ENCODE measurements around the gene SLCO4A1. TPM values are rescaled to one million over a fixed set of nuclear protein-coding genes. Genes with fewer than 3 reads are reported as not detected.
"Not testable (repeated sequence)": the region's sequence is repeated elsewhere in the genome, so short reads cannot be mapped to it uniquely, and the experiment has no call there.

Gene SLCO4A1
- polyA plus RNA-seq, 3 donors, result 6.8 to 45.9 (median 37.8) TPM

- WGBS, 3 donors, result 61 to 86% (median 81%) methylated on average over 28 to 30 of the region's 30 CpGs
- no peak overlapping the region for H3K27ac ChIP-seq (ENCODE audit: low read depth, low read length)
These were observed 25.5 kb downstream of the SLCO4A1 start for GRCh38 chr20:62667530-62668440.

GRCh38 chr20:62668441-62669027, 26.2 kb downstream of the SLCO4A1 start:
- WGBS, 3 donors, result 55 to 61% (median 58%) methylated on average over 13 of the region's 13 CpGs
- no peak overlapping the region for H3K27ac ChIP-seq (ENCODE audit: low read depth, low read length)

- H3K27ac ChIP-seq (ENCODE audit: low read depth, low read length), result no peak overlapping the region
- WGBS, 3 donors, result 80 to 90% (median 90%) methylated on average over 10 of the region's 10 CpGs
These were observed 26.9 kb downstream of the SLCO4A1 start for GRCh38 chr20:62669249-62669648.

- no peak overlapping the region for H3K27ac ChIP-seq (ENCODE audit: low read depth, low read length)
- 78 to 95% (median 93%) methylated on average over 14 of the region's 14 CpGs for WGBS, 3 donors
These were observed 27.9 kb downstream of the SLCO4A1 start for GRCh38 chr20:62670156-62670555.

GRCh38 chr20:62670998-62671397, 28.7 kb downstream of the SLCO4A1 start:
- WGBS, 3 donors, result 85 to 90% (median 87%) methylated on average over 17 of the region's 17 CpGs
- H3K27ac ChIP-seq (ENCODE audit: low read depth, low read length), result no peak overlapping the region

DNA sequence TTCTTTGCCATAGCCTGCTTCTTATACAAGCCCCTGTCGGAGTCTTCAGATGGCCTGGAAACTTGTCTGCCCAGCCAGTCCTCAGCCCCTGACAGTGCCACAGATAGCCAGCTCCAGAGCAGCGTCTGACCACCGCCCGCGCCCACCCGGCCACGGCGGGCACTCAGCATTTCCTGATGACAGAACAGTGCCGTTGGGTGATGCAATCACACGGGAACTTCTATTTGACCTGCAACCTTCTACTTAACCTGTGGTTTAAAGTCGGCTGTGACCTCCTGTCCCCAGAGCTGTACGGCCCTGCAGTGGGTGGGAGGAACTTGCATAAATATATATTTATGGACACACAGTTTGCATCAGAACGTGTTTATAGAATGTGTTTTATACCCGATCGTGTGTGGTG, 29.5 kb downstream of the SLCO4A1 start:
- 56 to 75% (median 67%) methylated on average over 15 of the region's 15 CpGs for WGBS, 3 donors
- no peak overlapping the region for H3K27ac ChIP-seq (ENCODE audit: low read depth, low read length)

DNA sequence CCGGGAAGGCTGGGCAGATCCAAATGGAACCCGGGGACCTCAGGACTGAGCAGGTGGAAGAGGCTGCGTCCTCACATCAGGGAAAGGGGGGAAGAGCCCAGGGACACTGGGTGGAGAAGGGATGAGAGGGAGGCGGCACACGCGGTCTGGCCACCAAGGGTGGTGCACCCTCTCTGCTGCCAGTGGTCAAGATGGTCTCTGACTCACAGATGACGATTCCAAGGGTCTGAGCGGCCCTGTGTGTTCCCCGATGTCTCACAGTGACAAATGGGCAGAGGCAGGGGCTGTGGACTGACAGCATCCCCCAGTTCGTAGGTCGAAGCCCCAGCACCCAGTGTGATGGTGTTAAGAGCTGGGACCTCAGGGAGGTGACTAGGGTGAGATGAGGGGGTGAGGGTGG, 32.1 kb downstream of the SLCO4A1 start:
- 81 to 92% (median 87%) methylated on average over 11 of the region's 11 CpGs for WGBS, 3 donors
- H3K27ac ChIP-seq (ENCODE audit: low read depth, low read length), result no peak overlapping the region

- H3K27ac ChIP-seq (ENCODE audit: low read depth, low read length), result no peak overlapping the region
- 46 to 69% (median 58%) methylated on average over 21 to 25 of the region's 25 CpGs for WGBS, 3 donors
These were observed 33.0 kb downstream of the SLCO4A1 start for GRCh38 chr20:62675156-62675876.

DNA sequence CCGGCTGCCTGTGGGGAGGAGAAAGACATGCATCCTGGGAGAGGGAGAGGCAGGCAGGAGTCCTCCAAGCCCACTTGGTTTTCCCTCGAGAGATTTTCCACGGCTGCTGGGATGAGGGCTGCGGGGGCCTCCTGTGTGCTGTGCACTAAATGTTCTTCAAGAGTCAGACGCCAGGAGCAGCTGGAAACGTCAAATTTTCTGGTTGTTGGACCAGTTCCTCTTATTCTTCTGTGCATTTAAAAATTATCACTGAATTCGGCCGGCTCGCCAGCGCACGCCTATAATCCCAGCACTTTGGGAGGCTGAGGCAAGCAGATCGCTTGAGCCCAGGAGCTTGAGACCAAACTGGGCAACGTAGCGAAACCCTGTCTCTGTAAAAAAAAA, 33.6 kb downstream of the SLCO4A1 start:
- H3K27ac ChIP-seq (ENCODE audit: low read depth, low read length), result no peak overlapping the region
- WGBS, 3 donors, result 61 to 78% (median 62%) methylated on average over 13 to 14 of the region's 14 CpGs

DNA sequence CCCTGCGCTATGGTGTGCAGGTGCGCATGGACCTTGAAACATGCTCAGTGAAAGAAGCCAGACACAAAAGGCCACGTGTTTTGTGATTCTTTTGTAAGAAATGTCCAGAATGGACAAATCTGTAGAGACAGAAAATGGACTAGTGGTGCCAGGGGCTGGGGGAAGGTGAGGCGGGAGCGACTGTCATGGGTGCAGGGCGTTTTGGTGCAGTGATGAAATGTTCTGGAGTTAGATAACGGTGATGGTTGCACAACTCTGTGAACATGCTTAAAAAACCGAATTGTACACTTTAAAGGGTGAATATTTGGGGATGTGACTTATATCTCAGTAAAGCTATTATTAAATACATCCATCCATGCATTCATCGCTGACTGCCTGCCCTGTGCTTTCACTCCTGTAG, 34.7 kb downstream of the SLCO4A1 start:
- no peak overlapping the region for H3K27ac ChIP-seq (ENCODE audit: low read depth, low read length)
- 58 to 74% (median 64%) methylated on average over 9 of the region's 9 CpGs for WGBS, 3 donors

DNA sequence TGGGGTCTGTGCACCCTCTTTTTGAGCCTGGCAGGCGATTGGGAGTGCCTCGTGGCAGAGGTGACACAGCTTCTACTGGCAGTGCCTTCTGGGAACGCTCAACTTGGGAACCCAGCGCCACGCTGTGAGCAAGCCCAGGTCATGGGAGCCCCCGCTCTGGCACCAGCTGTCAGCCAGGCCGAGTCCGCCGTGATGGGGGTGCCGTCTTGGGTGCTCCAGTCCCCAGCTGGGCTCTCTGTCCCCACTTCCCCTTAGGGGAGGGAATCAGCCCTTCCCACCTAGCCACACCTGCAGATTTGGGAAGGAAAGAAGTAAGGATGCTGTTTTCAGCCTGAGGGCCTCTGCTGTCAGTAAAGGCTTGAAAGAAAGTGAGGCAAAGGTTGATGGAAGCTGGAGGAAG, 35.4 kb downstream of the SLCO4A1 start:
- H3K27ac ChIP-seq (ENCODE audit: low read depth, low read length), result no peak overlapping the region
- 49 to 71% (median 54%) methylated on average over 10 of the region's 10 CpGs for WGBS, 3 donors

DNA sequence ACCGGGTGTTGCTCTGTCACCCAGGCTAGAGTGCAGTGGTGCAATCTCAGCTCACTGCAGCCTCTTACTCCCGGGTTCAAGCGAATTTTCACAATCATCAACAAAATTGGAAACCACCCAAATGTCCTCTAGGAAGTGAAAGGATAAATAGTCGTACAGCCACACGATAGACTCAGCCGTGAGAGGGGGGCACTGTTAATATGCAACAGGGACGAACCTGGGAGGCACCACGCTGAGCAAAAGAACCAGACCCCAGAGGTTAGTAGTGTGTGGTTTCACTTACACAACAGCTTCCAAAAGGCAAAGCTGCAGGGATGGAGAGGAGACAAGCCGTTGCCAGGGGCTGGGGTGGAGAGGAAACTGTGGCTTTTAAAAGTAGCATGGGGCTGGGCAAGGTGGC, 36.2 kb downstream of the SLCO4A1 start:
- H3K27ac ChIP-seq (ENCODE audit: low read depth, low read length), result no peak overlapping the region
- 12 to 27% (median 17%) methylated on average over 9 of the region's 9 CpGs for WGBS, 3 donors

DNA sequence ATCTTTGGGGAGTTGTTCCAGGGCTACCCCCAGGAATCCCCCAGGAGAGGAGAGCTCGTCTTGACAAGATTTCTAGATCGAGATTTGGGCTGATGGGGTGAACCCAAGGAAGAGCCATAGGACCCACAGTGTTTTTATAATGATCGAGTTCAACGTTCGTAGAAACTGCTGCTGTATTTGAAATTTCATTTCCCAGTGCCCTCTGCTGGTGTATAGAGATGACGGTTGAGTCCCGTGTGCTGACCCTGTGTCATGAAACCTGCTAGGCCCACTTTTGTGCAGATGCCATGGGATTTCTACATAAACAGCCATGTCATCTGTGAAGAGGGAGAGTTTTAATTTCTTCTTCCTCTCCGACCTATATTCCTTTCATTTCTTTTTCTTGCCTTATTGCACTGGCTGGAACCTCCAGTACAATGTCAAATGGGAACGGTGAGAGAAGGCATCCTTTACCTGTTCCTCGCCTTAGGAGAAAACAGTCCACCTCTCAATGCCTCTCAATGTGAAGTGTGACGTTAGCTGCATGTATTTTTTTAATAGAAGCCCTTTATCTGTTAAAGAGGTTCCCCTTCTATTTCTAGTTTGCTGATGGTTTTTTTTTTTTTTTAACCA, 37.8 kb downstream of the SLCO4A1 start:
- 90 to 96% (median 96%) methylated on average over 11 of the region's 11 CpGs for WGBS, 3 donors
- no peak overlapping the region for H3K27ac ChIP-seq (ENCODE audit: low read depth, low read length)

DNA sequence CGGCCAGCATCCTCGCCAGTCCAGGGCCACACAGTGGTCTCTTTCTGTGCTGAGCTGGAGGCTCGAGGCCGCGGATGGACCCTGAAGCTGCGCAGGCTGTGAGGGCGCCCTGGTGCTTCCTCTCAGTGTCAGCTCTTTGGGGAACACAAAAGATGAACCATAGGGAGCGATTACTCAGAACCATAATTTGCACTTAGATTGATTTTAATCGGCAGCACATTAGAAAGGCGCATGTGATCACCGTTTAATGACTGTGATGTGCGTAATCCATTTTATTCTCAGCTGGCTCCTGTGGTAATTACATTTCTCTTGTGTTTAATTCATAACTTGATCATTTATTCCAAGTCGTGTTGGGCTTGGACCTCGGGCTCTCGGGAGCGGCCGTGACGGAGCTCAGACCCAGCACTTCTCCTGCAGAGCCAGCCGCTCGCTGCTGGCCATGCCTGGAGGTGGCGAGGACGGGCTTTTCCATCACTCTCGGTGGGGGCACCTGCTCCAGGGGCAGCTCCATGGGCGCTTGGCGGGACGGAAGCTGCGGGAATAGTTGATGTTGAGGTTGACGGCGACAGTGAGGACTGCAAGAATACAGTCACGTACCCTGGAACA, 40.7 kb downstream of the SLCO4A1 start:
- H3K27ac ChIP-seq (ENCODE audit: low read depth, low read length), result no peak overlapping the region
- 75 to 90% (median 88%) methylated on average over 30 of the region's 30 CpGs for WGBS, 3 donors

DNA sequence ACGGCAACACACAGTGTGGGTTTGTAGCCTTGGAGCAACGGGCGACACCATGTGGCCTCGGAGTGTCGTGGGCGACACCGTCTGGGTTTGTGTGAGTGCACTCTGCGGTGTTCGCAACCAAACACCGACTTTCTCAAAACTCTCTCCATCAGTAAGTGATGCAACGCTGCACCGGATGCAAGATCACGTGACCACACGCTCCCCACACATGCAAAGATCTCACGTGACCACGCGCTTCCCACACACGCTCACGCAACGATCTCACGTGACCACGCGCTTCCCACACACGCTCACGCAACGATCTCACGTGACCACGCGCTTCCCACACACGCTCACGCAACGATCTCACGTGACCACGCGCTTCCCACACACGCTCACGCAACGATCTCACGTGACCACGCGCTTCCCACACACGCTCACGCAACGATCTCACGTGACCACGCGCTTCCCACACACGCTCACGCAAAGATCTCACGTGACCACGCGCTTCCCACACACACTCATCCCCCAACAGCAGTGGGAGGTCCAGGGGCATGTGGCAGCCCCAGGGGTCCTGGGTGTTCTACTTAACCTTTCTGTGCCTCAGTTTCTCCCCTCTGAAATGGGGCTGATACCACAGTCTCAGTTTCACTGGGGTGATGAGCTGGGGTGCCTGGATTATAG, 41.5 kb downstream of the SLCO4A1 start:
- 88 to 92% (median 91%) methylated on average over 36 to 40 of the region's 52 CpGs for WGBS, 3 donors
- not testable (repeated sequence) for H3K27ac ChIP-seq (ENCODE audit: low read depth, low read length)

GRCh38 chr20:62684981-62685380, 42.7 kb downstream of the SLCO4A1 start:
- 51 to 75% (median 69%) methylated on average over 7 to 12 of the region's 12 CpGs for WGBS, 3 donors
- no peak overlapping the region for H3K27ac ChIP-seq (ENCODE audit: low read depth, low read length)

GRCh38 chr20:62685781-62686555, 43.7 kb downstream of the SLCO4A1 start:
- H3K27ac ChIP-seq (ENCODE audit: low read depth, low read length), result no peak overlapping the region
- 18 to 25% (median 23%) methylated on average over 27 of the region's 27 CpGs for WGBS, 3 donors

Data from adipose tissue (tissue), 3 donors.